GM21447 (cell line): ENCODE results near the gene SSNA1.
A peak's percentile ranks its signal among the peaks of the same experiment; 100 is the strongest.

Source experiments
- ATAC-seq: cut with Tn5 transposase; IDR thresholded peaks from one replicate; pipeline ENCODE4 v1.9.1; 2021; ENCODE audit not compliant: unreplicated experiment

Gene SSNA1

GRCh38 chr9:137182836-137183235 is 5.6 kb upstream of the SSNA1 start:
- ATAC-seq, result no peak

DNA sequence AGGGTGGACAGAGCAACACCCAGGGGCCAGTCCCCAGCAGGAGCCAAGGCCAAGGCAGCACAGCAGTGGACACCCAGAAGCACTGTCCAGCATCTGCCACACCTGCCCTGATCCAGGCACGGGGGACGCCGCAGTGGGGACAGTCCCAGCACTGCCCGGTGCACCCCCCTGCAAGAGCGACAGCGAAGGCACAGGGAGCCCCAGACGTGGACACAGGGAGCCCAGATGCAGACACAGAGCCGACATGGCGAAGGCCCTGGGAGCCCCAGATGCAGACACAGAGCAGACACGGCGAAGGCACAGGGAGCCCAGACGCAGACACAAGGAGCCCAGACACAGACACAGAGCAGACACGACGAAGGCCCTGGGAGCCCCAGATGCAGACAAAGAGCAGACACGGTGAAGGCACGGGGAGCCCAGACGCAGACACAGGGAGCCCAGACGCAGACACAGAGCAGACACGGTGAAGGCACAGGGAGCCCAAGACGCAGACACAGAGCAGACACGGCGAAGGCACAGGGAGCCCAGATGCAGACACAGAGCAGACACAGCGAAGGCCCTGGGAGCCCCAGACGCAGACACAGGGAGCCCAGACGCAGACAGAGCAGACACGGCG is 4.4 kb upstream of the SSNA1 start:
- ATAC-seq, result no peak

GRCh38 chr9:137184881-137185660 is 3.4 kb upstream of the SSNA1 start:
- no peak for ATAC-seq

- ATAC-seq, result no peak
Observed at GRCh38 chr9:137185921-137186320, 2.6 kb upstream of the SSNA1 start.

DNA sequence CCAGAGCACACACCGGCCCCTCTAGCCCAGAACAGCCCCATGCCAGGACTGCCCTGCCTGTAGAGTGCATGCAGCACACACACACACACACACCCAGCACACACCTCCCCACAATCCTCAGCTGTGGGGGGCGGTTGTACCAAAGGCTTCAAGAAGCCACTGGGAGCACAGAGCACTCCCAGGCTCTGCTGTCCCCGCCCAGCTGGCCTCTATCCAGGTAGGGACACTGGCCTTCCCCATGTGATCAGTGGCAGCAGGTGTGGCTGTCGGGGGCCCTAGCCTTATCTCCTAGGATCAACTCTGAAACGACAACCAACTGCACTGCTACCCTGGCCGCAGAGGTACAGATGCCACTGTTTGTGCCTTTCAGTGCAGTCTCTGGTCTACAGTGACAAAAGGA is 2.1 kb upstream of the SSNA1 start:
- ATAC-seq, result no peak

DNA sequence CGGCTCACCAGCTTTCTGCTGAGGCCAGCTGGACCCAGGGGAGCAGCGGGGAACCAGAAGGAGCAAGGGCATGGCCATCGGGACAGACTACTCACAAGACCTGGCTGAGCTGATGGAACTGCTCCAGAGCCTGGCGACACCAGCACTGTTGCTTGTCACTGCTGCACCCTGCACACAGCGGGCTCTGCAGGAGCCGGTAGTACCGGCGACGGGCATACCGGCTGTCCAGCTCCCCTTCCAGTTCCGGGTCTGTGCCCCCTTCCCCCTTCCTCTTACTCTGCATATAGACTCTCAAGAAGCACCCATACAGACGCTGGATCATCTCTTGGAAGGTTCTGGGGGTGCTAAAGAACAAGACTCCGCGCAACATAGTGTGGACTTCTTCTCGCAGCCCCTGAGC is 1.1 kb upstream of the SSNA1 start:
- no peak for ATAC-seq

GRCh38 chr9:137188086-137188489 is 388 bp upstream of the SSNA1 start:
- ATAC-seq, result peak; percentile 27

DNA sequence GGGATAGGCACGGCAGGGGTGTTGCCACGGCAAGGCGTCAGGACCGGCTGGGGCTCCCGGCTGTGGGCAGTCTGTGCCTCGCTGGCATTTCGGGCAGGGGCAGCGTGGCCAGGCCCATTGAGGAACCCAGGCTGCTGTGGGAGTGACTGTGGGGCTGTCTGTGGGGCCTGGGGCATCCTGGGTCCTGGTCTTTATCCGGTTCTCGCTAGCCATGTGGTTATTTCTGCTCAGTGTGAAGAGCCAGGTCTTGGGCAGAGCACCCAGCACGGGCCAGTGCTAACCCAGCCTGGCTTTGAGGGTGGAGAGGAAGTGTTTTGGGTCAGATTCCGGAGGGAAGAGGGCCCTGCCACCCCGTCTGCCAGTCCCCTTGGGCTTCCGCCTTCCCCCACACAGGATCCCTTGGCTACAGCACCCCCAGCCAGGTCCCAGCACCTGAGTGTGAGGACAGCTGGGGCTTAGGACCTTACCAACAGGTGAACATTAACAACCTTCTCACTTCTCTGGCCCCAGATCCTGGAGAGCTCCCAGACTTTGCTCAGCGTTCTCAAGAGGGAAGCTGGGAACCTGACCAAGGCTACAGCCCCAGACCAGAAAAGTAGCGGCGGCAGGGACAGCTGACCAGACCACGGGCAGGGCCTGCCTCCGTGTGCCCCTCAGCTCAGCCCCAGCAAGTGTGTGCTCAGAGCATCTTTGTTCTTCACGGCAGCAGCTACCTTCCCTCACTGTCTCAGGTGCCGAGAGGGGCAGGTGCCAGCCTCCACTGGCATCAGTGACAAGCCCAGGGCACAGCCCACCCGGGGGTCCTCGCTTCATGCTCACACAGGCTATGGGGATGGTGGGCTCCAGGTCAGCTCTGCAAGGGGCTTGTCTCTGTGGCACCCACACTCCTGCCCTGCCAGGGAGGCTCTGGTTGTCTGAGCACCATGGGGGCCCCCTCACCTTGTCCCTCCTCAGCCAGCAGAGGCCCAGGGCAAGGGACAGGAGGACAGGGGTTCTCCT is 1.1 kb downstream of the SSNA1 start:
- ATAC-seq, result no peak

DNA sequence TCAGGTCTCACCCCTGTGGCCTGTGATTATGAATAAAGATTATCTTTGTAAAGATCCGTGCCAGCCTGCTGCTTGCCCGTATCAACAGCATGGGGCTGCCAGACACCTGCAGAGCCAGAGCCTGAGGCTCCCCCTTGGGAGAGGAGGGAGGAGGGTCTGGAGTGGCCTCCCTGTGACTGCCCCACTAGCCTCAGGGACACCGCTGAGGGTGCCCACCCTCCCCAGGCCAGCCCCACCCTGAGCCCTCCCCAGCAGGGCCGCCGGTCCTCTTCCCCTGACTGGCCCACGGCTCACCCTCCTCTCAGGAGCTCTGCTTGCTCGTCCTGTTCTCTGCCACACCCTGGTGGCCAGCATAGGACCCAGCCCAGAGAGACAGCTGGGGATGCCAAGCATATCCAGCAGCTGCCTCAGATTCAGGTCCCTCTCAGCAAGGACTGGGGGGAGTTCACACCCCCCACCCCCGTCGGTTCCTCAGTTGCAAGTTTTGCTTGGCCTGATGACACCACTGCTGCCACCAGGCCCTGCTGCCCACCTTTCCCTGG is 1.9 kb downstream of the SSNA1 start:
- no peak for ATAC-seq

DNA sequence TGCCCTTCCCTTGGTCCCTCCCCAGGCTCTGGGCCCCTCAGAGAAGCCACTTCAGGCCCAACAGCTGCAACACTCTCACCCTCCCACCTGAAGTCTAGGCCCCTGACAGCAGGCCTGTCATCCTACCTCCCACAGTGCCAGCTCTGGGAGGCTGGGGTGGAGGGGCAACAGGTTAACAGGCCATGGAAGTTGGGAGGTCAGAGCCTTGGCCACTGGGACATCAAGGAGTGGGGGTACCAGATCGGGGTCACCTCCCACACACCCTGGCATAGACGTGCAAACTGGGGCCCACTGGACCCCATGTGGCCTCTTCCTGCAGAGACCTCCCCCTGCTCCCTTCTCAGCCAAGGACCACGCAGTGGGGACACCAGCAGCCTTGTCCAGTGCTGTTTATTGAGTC is 2.8 kb downstream of the SSNA1 start:
- ATAC-seq, result no peak

- ATAC-seq, result no peak
Observed at GRCh38 chr9:137191691-137192447, 3.4 kb downstream of the SSNA1 start.

- ATAC-seq, result no peak
Observed at GRCh38 chr9:137192448-137192780, 3.9 kb downstream of the SSNA1 start.

DNA sequence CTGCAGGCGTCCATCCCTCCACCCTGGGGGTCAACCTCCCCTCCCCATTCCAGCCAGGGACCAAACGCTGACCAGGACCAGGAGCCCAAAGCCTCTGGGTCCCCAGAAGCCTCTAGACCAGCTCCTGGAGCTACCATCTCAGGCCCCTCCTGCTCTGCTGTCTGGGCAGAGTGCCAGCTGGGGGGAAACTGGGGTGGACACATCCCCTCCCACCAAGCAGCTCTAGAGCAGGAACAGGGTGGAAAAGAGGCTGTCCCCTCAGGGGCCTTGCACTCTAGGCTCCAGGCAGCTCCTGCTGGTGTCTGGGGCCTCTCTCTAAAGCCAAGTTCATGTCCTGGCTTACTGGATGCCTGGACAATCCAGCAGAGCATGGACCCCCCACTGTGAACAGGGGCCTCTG is 4.4 kb downstream of the SSNA1 start:
- no peak for ATAC-seq

DNA sequence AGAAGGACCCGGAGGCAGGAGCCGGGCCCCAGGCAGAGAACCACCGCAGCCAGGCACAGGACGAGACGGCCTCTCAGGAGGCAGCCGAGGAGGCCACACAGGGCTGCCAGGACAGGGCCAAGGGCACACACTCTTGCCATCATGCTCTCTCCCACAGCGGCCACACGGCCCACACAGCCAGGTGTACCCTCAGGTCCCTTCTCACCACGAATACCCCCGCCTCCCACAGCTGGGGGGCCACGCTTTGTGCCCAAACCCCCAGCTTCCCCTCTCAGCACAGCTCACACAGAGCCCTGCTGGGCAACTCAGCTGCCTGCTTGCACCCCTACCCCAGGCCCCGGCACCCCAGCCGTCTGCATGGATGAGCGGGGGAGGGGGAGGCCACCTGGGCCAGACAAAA is 5.3 kb downstream of the SSNA1 start:
- ATAC-seq, result no peak

- no peak for ATAC-seq
Observed at GRCh38 chr9:137194388-137194787, 5.9 kb downstream of the SSNA1 start.

DNA sequence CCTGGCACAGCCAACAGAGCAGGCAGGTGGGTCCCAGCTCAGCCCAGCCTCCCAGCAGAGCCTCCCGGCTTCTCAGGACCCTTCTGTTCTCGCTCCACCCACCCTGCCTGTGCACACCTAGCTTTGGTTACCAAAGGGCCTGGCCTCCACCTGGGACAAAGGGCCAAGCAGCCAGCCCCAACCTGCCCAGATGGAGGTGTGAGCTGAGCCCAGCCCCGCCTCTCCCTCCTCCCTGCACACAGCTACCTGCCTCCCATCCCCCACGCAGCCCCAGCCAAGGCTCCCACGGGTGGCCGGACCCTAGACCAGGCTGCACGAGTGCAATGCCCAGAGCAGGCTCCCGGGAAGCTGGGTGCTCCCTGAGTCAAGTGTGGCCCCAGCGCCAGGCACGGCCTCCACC is 6.4 kb downstream of the SSNA1 start:
- ATAC-seq, result no peak

DNA sequence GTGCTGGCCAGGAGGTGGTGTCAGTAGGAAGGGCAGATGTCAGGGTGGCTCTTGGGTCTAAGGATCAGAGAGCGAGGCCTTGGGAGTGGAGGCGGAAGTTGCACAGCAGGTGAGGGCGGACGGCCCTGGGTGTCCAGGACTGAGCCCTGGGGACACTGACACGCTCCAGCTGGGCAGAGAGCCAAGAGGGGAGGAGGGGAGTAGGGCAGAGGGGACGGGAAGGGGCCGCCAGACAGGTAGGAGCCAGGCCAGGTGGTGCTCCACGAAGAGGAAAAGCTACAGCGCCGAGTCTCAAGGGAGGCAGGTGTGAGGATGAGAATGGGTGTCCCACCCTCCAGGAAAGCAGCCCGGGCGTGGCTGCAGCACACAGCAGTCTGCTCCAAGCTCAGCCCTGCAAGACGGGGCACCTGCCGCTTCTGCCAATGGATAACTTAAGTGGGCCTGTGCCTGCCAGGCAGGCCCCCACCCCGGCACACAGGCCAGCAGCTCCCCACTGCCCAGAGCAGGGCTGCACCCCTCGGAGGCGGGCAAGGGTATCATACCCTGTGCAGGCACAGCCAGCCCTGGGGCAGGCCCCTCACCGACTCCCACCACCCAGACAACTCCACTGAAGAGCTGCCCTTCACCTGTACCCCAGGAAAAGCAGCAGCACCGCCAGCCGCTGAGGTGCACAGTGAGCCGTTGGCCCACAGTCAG is 7.2 kb downstream of the SSNA1 start:
- no peak for ATAC-seq

DNA sequence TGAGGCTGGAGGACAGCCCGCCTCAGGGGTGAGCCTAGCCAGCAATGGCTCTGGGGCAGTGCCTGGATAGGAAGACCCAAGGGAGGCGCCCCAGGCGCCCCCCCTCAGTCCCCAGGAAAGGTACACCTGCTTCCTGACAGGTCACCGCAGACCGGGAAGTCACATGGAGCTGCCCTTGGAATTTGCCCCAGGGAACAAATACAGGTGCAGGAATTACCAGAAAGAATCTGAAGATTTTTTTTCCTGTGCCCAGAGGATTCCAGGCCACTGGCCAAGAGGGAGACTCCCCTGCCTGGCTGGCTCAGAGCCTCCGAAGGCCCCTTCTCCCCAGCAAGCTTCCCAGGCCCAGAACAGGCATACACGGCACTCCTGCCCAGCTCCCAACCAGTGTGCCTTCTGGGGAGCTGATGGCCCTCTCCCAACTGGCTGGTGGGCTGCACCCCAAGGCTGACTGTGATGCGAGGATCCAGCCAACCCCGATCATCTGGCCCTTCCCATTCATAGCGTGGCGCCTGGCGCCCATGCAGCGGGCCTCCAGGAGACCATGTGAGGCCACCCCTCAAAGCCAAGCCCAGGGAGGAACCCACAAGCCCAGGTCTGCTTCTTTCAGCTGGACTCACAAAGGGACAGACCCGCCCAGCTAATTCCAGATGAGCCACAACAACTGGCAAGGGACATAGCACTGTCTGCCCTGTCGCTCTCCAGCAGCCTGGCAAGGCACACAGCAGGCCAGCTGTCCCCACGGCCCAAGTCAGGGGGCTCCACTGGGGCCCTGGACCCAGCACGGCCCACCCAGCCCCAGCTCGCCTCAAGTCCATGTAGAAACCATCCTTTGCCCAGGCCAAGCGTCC is 9.8 kb downstream of the SSNA1 start:
- ATAC-seq, result no peak

DNA sequence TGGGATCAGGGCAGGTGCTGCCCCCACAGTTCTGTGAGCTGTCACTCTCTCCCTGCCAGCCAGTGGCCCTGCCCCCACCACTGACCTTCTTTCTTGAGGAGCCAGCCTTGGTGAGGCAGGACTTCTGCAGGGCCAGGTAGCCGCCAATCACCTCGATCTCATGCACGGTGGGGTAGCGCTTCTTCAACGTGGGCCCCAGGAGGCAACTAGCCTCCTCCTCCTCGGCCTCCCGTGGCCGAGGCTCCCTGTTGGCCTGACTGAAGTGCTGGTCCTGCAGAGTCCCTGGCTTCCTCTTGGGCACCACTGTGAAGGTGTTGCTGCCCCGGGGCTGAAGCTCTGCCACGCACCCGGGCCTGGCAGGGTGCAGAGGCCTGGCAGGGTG is 10.4 kb downstream of the SSNA1 start:
- ATAC-seq, result no peak
